OCI-LY7 (cell line): ENCODE measurements around the gene SUSD3. TPM values are rescaled to one million over a fixed set of nuclear protein-coding genes. Genes with fewer than 3 reads are reported as not detected.

Experiments used
- BruUV-seq: library from RNA; stranded (reverse); fragments of 400-500 nt; replicated peaks from 2 replicates; lab custom pipeline; 2021; lab: Mats Ljungman, UMichigan
- CTCF ChIA-PET: fragments of 300-600 bp; sonication (Branson Sonifier 250); formaldehyde crosslinking; loops from one replicate; lab custom pipeline; 2022; ENCODE audit warnings: antibody characterized with exemption; ENCODE audit not compliant: unreplicated experiment; lab: Charles Lee
- POLR2A ChIA-PET: fragments of 300-600 bp; sonication (Branson Sonifier 250); formaldehyde crosslinking; loops from one replicate; lab custom pipeline; 2022; ENCODE audit warnings: antibody characterized with exemption; lab: Charles Lee
- DNase-seq: peaks from one replicate; pipeline ENCODE4 v3.0.0-alpha.2; 2015; ENCODE audit warnings: low spot score
- H2AFZ ChIP-seq: fragments of 200-600 bp; sonication (generic), shearing (Covaris generic); 2 replicates; pipeline ENCODE4 v1.6.1; 2014; ENCODE audit warnings: mild to moderate bottlenecking, antibody characterized with exemption, low read length, moderate library complexity
- H3K27ac ChIP-seq: fragments of 200-600 bp; sonication (generic); 2 replicates; pipeline ENCODE4 v1.5.1; 2014; ENCODE audit warnings: mixed run types, low read depth, mild to moderate bottlenecking, moderate library complexity, low read length, inconsistent platforms; ENCODE audit not compliant: poor library complexity, severe bottlenecking
- H3K36me3 ChIP-seq: fragments of 200-600 bp; sonication (generic); 2 replicates; pipeline ENCODE4 v1.6.1; 2014; ENCODE audit warnings: mild to moderate bottlenecking, antibody characterized with exemption, low read length, moderate library complexity, mixed read lengths; ENCODE audit not compliant: insufficient read depth
- H3K4me1 ChIP-seq: fragments of 200-600 bp; sonication (generic); 2 replicates; pipeline ENCODE4 v1.5.1; 2014; ENCODE audit warnings: mild to moderate bottlenecking, low read length; ENCODE audit not compliant: insufficient read depth, poor library complexity, severe bottlenecking
- H3K4me2 ChIP-seq: fragments of 200-600 bp; sonication (generic); 2 replicates; pipeline ENCODE4 v1.6.1; 2014; ENCODE audit warnings: mild to moderate bottlenecking, low read length
- H3K4me3 ChIP-seq: fragments of 200-600 bp; sonication (generic); 2 replicates; pipeline ENCODE4 v1.5.1; 2014; ENCODE audit warnings: mild to moderate bottlenecking, low read depth, low read length; ENCODE audit not compliant: poor library complexity, severe bottlenecking
- H3K79me2 ChIP-seq: fragments of 200-600 bp; sonication (generic); 2 replicates; pipeline ENCODE4 v1.6.1; 2016; ENCODE audit warnings: low read depth, mild to moderate bottlenecking, low read length, moderate library complexity, mixed read lengths; ENCODE audit not compliant: insufficient read depth
- H3K9me2 ChIP-seq: fragments of 200-600 bp; sonication (generic); 2 replicates; pipeline ENCODE4 v1.6.1; 2016; ENCODE audit warnings: mild to moderate bottlenecking, low read length, mixed read lengths; ENCODE audit not compliant: insufficient read depth
- H3K9me3 ChIP-seq: fragments of 200-600 bp; sonication (generic); 2 replicates; pipeline ENCODE4 v1.6.1; 2014; ENCODE audit warnings: mild to moderate bottlenecking, mixed run types, low read length, mixed read lengths
- H4K20me1 ChIP-seq: fragments of 200-600 bp; sonication (generic); 2 replicates; pipeline ENCODE4 v1.6.1; 2014; ENCODE audit warnings: mild to moderate bottlenecking, antibody characterized with exemption, low read length, moderate library complexity, mixed read lengths; ENCODE audit not compliant: insufficient read depth
- EZH2phosphoT487 ChIP-seq: fragments of 200-600 bp; sonication (generic); IDR thresholded peaks from 2 replicates; pipeline ENCODE4 v1.6.1; 2018; ENCODE audit warnings: low read depth, borderline replicate concordance, mild to moderate bottlenecking, mixed run types, antibody characterized with exemption, low read length, moderate library complexity, mixed read lengths
- intact Hi-C: fragments of 100-400 bp; cut with micrococcal nuclease; formaldehyde crosslinking; loops from one replicate; pipeline ENCODE4 v1.10.0; 2022; ENCODE audit not compliant: unreplicated experiment
- total RNA-seq, 2 experiments: library from RNA; depleted of rRNA in 1 of 2; stranded (reverse); fragments of >200 nt in 1 of 2; shearing (Covaris generic) in 1 of 2; gene quantifications; 2 replicates each; pipeline ENCODE4 v1.2.3, GENCODE V29; 2014 to 2022
- TF ChIP-seq, protein P1 (sequence below): fragments of 200-600 bp; sonication (generic); conservative IDR thresholded peaks from 2 replicates; pipeline ENCODE4 v1.5.1; 2014; ENCODE audit warnings: mild to moderate bottlenecking, antibody characterized with exemption, low read length, moderate library complexity, mixed read lengths

The SUSD3 gene
- total RNA-seq, 2 experiments from 2014 or later = 94.1 to 201 TPM

DNA sequence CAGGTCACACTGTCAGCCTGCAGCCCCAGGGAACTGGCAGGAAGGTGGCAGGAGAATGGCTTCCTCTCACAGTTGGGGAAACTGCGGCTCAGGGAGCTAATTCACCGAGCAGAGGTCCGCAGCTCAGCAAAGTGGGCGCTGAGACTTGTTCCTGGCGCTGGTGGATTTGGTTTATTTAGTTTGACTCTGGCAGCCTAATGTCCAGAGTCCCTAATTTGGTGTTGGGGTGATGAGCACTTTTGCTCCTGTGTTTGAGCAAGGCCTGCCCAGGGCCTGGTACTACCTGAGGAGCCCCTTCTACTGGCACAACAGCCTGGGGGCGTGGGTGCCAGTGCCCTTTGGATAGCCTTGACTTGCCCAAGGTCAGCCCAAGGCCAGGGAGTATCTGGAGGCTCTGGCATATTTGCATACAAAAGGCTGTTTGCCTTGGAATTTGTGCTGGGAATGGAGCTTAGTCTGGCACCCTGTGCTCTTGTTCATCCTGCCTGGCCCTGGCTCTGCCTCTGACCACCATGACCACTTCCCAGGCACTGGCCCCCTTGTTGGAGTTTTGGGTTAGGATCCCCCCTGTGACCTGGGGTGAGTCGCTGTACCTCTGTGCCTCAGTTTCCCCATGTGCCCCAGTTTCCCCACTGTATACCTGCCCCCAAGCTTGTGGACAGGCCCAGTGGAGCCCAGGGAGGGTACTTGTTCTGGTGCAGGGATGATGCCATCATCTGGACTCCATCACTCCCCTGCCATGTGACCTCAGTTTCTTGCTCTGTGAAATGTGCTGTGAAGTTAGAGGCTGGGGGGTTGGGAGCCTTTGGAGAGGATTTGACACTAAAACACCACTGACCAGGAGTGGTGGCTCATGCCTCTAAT, 1.4 kb downstream of the SUSD3 start:
- POLR2A ChIA-PET = interaction anchor here (0.7 to 1.5 kb wide), 5 partner anchors 15 to 57 kb away, joined by 3 to 6 read pairs (median 3); no protein-coding TSS in a partner anchor
- TSS peak; percentile 36 for BruUV-seq

DNA sequence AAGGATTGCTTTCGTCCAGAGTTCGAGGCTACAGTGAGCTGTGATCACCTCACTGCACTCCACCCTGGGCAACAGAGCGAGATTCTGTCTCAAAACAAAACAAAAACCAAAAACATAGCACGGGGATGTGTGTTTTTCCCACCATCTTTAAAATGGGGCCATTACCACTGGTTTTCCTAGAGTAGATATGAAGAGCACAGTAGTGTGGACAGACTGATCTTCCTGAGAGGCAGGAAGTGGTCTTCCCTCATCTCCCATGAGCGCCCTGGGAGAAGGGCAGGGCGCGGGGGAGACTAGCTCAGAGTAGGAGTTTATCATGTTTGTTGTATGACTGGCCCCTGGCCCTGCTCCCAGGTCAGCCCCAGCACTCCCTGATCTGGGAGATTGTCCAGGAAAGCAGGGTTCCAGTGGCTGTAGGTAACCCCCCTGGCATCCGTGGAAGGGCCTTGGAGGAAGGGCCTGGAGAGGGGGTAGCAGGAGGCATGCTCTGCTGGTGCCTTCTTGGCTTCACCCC, 2.3 kb downstream of the SUSD3 start:
- Histone ChIP-seq H3K36me3 (peaks cover 30% of the 10 kb centered on the region), H2AFZ (no peak overlapping the region), H3K4me3 (peak overlapping the region; percentile 79), H3K9me3 (no peaks in the 10 kb centered on the region), H3K79me2 (peaks cover 49% of the 10 kb centered on the region), H3K9me2 (no peaks in the 10 kb centered on the region), H3K4me2 (peak overlapping the region; percentile 88), H4K20me1 (no peaks in the 10 kb centered on the region), H3K4me1 (peaks cover 80% of the 10 kb centered on the region), H3K27ac (peak overlapping the region; percentile 95)
- TF ChIP-seq EZH2phosphoT487 = no peak
- TF ChIP-seq, protein P1, sequence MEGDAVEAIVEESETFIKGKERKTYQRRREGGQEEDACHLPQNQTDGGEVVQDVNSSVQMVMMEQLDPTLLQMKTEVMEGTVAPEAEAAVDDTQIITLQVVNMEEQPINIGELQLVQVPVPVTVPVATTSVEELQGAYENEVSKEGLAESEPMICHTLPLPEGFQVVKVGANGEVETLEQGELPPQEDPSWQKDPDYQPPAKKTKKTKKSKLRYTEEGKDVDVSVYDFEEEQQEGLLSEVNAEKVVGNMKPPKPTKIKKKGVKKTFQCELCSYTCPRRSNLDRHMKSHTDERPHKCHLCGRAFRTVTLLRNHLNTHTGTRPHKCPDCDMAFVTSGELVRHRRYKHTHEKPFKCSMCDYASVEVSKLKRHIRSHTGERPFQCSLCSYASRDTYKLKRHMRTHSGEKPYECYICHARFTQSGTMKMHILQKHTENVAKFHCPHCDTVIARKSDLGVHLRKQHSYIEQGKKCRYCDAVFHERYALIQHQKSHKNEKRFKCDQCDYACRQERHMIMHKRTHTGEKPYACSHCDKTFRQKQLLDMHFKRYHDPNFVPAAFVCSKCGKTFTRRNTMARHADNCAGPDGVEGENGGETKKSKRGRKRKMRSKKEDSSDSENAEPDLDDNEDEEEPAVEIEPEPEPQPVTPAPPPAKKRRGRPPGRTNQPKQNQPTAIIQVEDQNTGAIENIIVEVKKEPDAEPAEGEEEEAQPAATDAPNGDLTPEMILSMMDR = no peak
- POLR2A ChIA-PET = interaction anchor here (1.0 kb wide), 2 partner anchors 34 to 58 kb away, joined by 3 to 4 read pairs; no protein-coding TSS in a partner anchor
- no TSS peak for BruUV-seq
- intact Hi-C loops = loop anchor here (5.0 to 10.0 kb wide), 3 partner anchors 76 to 296 kb away; partner anchors contain the start of gene BICD2
- CTCF ChIA-PET = interaction anchor here (0.7 to 0.8 kb wide), 2 partner anchors 12 to 97 kb away, joined by 3 read pairs; no protein-coding TSS in a partner anchor
- peak; percentile 25 for DNase-seq

More for the DNA sequence above, 1.4 kb downstream of the SUSD3 start:
- Histone ChIP-seq H4K20me1 (no peaks in the 10 kb centered on the region), H3K4me3 (peak overlapping the region; percentile 79), H3K36me3 (peaks cover 21% of the 10 kb centered on the region), H3K4me2 (peak overlapping the region; percentile 88), H3K79me2 (peaks cover 40% of the 10 kb centered on the region), H3K9me3 (no peaks in the 10 kb centered on the region), H3K9me2 (no peaks in the 10 kb centered on the region), H3K4me1 (peaks cover 80% of the 10 kb centered on the region), H2AFZ (no peak overlapping the region), H3K27ac (peak overlapping the region; percentile 95)
- intact Hi-C loops = loop anchor here (5.0 to 10.0 kb wide), 3 partner anchors 77 to 295 kb away; partner anchors contain the start of gene BICD2
- CTCF ChIA-PET = interaction anchor here (0.7 to 1.4 kb wide), 5 partner anchors 11 to 243 kb away, joined by 3 to 6 read pairs (median 3); no protein-coding TSS in a partner anchor
- no peak for DNase-seq
- TF ChIP-seq, protein P1 = no peak
- TF ChIP-seq EZH2phosphoT487 = no peak
